SW480 (cell line): ENCODE results near the gene KPNA4.
"Not testable (repeated sequence)": the region's sequence is repeated elsewhere in the genome, so short reads cannot be mapped to it uniquely, and the experiment has no call there.

Source experiments
- DNase-seq: peaks from one replicate; pipeline ENCODE4 v3.0.0-alpha.2; 2016; ENCODE audit warnings: low spot score

The KPNA4 gene, protein sequence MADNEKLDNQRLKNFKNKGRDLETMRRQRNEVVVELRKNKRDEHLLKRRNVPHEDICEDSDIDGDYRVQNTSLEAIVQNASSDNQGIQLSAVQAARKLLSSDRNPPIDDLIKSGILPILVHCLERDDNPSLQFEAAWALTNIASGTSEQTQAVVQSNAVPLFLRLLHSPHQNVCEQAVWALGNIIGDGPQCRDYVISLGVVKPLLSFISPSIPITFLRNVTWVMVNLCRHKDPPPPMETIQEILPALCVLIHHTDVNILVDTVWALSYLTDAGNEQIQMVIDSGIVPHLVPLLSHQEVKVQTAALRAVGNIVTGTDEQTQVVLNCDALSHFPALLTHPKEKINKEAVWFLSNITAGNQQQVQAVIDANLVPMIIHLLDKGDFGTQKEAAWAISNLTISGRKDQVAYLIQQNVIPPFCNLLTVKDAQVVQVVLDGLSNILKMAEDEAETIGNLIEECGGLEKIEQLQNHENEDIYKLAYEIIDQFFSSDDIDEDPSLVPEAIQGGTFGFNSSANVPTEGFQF

DNA sequence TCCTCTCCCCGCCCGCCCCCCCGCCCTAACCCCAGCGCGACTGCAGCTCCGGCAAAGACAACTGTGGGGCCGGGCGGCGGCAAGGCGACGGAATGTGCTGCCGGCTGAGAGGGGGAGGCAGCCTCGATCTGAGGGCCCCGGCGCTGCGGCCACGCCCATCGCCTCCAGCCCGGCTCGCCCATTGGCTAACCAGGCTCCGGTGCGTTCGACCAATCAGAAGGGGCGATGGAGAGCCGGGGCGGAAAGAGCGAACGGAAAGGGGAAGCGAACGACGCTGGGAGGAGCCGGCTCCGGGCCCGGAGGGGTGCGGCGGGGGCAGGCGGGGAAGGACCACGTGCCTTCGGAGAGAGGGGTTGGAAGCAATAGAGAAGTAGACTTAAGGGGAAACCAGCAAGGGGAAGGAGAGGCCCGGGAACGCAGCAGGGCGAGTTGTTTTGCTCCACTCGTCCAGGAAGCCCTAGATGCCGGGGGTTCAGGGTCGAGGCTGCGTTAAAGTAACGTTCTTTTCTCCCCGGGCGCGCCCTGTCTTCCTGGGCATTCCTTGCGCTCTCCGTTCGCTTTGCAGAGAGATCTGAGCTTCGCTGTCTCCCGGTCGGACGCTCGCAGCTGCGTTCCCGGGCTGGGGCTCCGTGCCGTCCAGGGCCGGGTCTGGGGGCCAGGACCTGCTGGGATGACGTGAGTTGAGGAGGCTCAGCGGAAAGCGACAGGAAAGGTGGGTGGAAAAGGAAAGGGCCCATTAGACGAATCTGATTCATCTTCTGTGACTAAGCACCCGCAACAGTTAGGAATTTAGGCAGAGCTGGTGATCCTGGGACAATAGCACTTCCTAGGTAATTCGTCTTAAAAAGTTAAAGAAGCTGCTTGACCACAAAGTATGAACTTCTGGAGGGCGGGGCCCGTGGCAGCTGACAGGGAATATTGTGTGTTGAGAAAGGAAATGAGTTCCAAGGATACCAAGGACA, at the start of gene KPNA4:
TSS of gene KPNA4 (minus strand) at position 130 of the 962 bp plus-strand sequence. CDS start 289 bp downstream, outside the sequence.
- peak; percentile 97 for DNase-seq

DNA sequence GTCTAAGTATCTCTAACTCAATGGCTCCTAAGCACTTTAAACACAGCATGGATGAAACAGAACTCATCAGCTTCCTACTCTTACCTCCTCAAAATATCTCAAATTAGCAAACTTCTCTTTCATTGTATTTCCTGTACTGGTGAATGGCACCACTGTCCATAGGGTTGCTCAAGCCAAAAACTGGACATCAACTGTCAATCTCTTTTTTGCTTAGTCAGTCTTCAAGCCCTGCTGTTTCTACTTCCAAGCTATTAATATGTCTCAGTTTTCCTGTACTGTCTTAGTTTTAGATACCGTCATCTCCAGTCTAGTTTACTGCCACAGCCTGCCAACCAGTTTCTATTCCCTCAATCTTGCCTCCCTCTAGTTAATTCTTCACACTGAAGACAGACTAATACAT, 48.3 kb upstream of the KPNA4 start:
- DNase-seq: no peak

DNA sequence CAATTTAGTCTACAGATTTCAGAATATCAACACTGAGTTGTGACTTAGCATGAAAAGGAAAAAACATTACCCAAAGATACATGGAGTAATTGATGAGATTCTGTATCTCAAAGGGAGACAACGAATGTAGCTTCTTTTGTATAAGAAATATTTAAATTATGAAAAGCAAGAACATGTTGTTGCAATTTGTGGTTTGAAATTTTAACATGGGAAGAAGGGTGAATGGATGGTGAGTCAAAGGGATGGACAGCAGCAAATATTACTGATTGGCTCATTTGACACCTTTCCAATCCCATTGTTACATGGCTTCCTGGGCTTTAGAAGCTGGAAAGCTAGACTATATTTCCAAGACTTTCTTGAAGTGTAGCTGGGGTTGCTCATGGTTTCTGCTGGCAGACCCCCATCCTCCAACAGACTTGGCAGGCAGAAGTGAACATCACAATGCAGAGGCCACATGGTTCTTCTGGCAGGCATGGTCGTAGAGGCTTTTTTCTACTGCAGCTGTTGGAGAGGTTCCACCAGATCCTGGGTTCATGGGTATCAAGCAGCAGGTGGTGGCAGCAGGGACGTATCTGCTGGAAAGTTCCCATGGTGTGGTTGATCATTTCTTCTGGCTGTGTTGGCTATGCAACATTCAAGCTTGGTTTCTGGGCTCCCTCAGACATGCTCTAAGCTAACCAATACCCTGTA, 47.2 kb upstream of the KPNA4 start:
- no peak for DNase-seq

DNA sequence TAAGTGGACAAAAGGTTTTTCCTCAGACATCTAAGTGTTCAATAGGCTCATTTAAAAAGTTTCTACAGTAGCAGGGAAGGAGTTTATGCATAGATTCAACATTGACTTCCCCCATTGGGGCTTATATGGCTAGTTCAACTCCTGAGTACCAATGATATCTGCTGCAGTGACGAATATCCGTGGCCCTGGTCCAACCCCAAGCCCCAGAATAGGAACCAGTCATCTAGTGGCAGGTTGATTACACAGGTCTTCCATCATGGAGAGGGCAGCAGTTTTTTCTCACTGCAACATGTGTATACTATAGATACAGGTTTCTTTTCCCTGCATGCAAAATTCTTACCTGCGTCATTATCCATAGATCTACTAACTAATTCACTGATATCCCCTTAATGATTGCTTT, 45.8 kb upstream of the KPNA4 start:
- DNase-seq: no peak

DNA sequence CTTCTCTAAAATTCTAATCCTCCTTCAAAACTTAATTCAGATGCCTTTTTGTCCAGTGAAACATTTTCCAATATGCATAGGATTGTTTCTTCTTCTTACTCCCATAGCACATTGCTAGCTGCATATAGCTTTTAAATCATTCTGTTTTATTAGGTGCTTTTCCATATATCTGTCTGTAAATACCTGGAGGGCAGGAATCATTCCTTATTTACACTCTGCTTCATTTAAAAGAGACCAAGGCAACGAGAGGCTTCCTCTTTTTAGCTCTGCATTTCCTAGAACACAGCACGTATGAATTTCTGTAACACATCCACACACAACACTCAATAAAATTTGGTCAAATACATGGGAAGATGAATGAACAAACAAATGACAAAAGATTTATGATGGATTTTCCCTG, 43.5 kb upstream of the KPNA4 start:
- DNase-seq: no peak

DNA sequence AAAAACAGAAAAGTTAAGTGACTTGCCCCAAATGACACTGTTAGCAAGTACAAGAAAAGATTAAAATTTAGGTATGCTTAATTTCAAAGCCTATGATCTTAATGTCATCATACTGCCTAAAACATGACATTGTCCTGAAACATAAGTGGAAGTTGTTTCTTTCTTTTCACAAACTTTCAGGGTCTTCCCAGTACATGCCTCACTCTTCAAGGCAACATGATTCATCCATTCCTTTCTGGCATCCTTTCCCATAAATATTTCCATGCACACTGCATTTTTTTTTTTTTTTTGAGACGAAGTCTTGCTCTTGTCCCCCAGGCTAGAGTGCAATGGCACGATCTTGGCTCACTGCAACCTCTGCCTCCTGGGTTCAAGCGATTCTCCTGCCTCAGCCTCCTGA, 42.5 kb upstream of the KPNA4 start:
- DNase-seq: no peak

DNA sequence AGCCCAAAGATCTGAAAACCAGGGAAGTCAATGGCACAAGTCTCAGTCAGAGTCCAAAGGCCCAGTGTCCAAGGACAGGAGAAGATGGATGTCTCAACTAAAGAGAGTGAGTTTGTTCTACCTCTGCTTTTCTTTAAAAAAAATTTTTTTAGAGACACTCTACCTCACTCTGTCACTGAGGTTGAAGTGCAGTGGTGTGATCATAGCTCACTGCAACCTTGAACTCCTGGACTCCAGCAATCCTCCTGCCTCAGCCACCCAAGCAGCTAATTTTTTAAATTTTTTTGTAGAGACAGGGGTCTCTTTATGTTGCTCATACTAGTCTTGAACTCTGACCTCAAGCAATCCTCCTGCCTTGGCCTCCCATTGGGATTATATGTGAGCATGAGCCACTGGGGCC, 39.9 kb upstream of the KPNA4 start:
- DNase-seq: no peak

DNA sequence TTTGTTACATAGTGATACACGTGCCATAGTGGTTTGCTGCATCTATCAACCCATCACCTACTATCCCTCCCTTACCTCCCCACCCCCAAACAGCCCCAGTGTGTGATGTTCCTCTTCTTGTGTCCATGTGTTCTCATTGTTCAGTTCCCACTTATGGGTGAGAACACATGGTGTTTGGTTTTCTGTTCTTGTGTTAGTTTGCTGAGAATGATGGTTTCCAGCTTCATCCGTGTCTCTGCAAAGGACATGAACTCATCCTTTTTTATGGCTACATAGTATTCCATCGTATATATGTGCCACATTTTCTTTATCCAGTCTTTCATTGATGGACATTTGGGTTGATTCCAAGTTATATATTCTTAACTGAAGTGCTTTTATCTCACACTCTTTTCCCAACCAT, 38.5 kb upstream of the KPNA4 start:
- not testable (repeated sequence) for DNase-seq

DNA sequence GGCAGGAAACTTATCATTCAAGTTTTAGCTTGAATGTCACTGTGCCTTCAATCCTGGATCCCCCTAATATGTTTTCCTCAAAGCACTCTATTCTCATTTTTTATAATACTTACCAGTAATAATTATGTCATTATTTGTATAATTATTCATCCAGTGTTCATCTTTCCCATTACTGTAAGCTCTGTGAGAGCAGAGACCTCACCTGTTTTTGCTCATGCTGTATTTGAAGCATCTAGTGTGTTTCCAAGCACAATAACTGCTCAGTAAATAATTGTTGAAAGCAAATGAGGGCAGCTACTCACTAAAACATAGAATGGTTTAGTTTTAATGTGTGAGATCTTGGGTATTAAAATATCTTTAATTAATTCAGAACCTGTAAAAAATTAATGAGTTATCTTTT, 36.9 kb upstream of the KPNA4 start:
- no peak for DNase-seq

DNA sequence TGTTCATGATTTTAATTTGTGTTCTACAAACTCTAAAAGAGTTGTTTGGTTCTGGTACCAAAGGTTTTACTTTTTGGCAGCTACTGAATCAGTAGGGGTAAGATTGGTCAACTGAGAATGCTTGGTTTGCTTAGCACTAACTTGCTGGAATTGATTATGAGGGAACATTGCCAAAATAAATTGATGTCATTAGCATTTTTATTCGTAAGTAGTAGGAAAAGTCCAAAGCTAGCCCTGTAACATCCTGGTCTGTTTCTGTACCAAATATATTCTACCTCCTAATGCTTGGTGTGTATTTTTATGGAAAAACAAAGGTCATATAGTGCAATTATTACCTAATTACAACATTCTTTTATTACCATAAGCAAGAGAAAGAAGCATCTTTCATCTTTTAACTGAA, 35.9 kb upstream of the KPNA4 start:
- DNase-seq: no peak

DNA sequence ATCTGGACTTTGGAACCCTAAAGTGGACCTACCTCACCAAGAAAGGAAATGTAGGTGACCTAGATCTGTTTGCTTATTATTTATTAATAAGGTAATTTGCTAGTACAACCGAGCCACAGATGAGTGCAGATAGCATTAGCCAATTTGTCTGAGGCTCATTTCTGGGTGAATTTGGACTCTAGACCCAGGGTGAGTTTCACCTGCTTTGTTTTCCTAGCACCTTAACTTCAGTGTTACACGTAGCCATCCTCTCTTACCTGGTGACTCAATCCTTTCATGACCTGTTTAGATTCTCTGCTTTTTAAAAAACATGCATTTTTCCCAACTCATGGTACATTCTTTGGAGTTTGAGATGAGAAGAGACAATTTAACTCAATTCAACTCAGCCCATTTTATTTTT, 33.5 kb upstream of the KPNA4 start:
- DNase-seq: no peak

DNA sequence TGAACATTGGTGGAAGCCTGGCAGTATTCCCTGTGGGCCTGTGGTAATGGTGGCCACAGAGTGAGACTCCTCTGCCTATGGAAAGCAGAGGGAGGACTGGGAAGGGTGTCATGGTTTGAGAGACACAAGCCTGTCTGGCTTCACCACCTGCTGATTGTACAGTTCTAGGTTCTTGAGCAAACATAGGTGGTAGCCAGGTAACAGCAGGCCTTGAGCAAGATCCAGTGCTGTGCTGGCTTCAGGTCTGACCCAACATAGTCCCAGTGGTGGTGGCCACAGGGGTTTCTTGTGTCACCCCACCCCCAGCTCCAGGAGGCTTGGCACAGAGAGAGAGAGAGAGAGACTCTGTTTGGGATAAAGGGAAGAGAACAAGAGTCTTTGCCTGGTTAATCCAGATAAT, 22.7 kb upstream of the KPNA4 start:
- DNase-seq: no peak

DNA sequence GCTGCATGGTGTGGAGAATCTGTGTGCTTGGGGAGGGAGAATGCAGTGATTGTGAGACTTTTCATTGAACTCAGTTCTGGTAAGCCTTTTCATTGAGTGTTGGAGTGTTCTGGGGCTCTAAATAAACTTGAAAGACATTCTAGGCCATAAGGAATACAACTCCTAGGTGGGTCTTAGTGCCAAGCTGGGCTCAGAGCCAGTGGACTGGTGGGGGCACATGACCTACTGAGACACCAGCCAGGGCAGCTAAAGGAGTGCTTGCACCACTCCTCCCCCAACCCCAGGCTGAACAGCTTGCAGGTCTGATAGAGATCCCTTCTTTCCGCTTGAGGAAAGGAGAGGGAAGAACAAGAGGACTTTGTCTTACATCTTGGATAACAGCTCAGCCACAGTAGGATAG, 21.7 kb upstream of the KPNA4 start:
- DNase-seq: no peak

DNA sequence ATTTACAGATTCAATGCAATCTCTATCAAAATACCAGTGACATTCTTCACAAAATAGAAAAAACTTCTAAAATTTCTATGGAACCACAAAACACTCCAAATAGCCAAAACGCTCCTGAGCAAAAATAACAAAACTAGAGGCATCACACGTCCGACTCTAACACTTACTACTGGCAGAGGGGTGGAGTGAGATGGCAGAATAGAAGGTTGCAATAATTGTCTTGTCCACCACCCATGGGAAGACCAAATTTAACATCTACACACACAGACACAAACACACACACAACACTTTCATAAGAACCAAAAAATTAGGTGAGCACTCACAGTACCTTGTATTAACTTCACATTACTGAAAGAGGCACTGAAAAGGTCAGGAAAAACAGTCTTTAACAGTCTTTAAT, 21.3 kb upstream of the KPNA4 start:
- DNase-seq: no peak

DNA sequence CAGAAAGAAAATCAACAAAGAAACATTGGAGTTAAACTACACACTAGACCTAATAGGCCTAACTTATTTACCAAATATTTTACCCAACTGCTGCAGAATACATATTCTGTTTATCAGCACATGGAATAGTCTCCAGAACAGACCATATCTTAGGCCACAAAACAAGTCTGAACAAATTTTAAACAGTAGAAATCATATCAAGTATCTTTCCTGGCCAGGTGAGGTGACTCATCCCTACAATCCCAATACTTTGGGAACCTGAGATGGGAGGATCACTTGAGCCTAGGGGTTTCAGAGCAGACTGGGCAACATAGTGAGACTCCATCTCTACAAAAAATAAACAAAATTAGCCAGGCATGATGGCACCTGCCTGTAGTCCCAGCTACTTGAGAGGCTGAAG, 18.1 kb upstream of the KPNA4 start:
- no peak for DNase-seq

DNA sequence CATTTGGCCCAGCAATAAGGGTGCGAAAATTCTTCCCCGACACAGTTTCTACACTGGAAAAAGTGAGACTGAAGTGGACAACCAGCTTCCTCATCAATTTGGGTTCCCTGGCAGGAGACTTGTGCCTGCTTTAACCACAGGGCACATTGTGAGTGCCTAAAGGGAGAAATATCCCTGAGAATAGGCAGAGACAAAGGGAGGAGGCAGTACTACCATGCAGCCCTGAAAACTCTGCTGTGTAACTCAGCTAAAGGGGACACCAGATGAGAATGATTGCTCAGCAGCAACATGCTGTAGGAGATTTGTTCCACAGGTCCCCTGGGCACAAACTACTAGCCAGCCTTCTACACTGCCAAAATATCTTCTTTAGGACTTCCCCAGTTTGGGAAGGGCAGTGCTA, 15.6 kb upstream of the KPNA4 start:
- DNase-seq: no peak

DNA sequence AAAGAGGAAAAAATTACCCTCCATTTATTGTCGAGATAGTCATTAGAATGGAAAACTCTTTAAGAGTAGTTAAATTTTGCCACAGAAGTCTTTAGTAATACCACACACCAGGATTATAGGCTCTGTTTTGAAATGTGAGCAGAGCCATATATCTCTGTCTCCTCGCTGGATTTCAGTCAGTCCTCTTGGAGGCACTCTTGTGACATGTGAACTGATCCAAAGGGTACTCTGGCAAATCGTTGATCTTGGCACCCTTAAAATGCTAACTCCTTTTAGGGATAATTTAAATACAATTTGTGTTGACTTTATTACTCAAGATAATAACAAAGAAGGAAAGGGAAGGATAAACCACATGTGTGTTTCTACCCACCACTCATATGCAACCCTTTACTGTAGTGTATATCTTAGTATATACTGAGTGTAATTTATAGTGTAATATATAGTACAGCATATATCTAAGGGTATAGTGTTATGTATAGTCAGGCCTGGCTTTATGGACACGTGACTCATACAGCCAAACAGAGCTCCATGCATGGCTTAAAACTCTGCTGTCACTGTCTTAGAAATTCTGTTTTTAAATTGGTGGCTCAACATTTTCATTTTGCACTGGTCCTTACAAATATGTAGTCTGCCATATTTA, 12.3 kb upstream of the KPNA4 start:
- peak; percentile 13 for DNase-seq

DNA sequence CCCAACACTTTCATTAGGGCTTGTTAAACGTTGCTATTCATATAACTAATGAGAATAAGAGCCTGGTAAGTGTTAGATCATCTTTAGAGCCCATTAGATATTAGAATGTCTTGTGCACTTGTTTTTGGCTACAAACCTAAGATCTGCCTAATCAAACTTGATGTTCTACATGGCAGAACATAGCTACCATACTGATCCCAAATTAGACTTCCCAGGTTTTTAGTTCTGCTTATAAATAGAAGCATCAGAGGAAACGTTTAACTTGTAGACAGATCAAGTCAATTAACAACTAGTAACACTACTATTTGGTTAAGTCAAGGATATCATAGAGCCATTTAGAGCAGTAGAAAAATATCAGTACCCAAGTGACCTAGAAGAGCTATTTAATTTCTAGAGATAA, 11.7 kb upstream of the KPNA4 start:
- no peak for DNase-seq

DNA sequence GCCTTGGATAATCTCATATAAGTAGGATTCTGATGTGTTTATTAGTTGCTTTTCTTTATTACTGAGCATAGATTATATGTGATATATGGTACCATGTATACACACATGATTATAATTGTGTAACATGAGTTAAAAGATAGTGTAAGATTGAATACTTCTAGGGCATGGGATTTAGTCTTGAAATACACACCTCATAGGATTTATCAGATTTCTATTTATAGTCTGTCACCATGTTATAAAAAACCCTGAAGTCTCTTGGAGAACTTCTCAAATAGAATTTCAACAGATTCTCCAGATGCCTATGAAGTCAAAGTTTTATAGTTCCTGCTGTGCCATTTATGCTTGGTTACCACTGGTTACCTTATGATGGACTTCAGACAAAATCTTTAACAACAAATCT, 11.2 kb upstream of the KPNA4 start:
- DNase-seq: no peak

DNA sequence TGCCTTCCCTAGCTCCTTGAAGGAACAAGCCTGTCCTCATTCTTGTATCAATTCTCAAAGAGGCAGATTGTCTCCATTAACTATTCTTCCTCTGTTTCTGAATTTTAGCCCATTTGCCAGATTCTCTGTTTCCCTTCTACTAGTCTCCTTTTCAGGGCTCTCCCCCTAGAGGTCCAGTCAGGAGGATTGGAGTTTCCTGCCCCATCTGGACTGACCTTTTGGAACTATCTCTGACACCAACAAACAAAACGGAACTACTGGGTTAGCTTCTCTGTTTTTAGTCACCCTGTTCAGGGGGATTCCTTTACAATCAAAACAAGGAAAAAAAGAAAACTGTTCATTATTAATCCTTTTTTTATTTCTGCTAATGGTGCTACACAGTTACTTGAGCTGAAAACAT, 10.2 kb upstream of the KPNA4 start:
- DNase-seq: no peak

DNA sequence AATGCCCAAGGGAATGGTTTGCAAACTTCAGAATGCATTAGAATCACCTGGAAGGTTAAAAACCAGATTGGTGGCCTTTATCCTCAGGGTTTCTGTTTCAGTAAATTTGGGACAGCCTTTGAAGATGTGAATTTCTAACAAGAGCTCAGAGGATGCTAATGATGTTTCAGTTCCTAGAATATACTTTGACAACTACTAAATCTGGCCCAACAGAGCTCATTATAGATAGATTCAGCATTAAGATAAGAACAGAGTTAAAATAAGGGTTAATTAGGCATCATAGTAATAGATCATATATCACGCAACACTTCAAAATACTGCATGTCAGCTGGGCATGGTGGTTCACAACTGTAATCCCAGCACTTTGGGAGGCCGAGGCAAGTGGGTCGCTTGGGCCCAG, 9.3 kb upstream of the KPNA4 start:
- DNase-seq: no peak
